Sigmoid colon (tissue), 7 donors: ENCODE measurements around the gene UNKL. TPM values are rescaled to one million over a fixed set of nuclear protein-coding genes. Genes with fewer than 3 reads are reported as not detected.

Source experiments
- DNase-seq: peaks from one replicate; pipeline ENCODE4 v3.0.0-alpha.2; 2019
- H3K27ac ChIP-seq, 4 donors: fragments of 200-600 bp; sonication (generic); one replicate each; pipeline ENCODE4 v1.5.1; 2016 to 2019; ENCODE audit warnings: mild to moderate bottlenecking in 1 of 4
- H3K27me3 ChIP-seq, 3 donors: fragments of 200-600 bp; sonication (generic); one replicate each; pipeline ENCODE4 v1.5.1; 2019; ENCODE audit warnings: mild to moderate bottlenecking in 1 of 3
- H3K36me3 ChIP-seq, 4 donors: fragments of 200-600 bp; sonication (generic); one replicate each; pipeline ENCODE4 v1.5.1; 2016 to 2019
- H3K4me1 ChIP-seq, 4 donors: fragments of 200-600 bp; sonication (generic); one replicate each; pipeline ENCODE4 v1.5.1; 2017 to 2019
- H3K4me3 ChIP-seq, 4 donors: fragments of 200-600 bp; sonication (generic); one replicate each; pipeline ENCODE4 v1.5.1; 2017 to 2019; ENCODE audit warnings: mild to moderate bottlenecking in 2 of 4, moderate library complexity in 1 of 4
- H3K9me3 ChIP-seq, 4 donors: fragments of 200-600 bp in 3 of 4; sonication (generic) in 3 of 4; one replicate each; pipeline versions ENCODE4 v1.5.1 to v1.6.1; 2013 to 2019
- CTCF ChIP-seq, 4 experiments: fragments of 450-650 bp in 3 of 4; fragments of 200-600 bp in 1 of 4; IDR thresholded peaks; one replicate each; pipeline ENCODE4 v1.5.1; 2016 to 2019; ENCODE audit warnings: antibody characterized with exemption in 4 of 4, mild to moderate bottlenecking in 3 of 4, moderate library complexity in 2 of 4
- EP300 ChIP-seq, 4 donors: sonication (generic); formaldehyde crosslinking; IDR thresholded peaks; one replicate each; pipeline ENCODE4 v1.6.1; 2017; ENCODE audit warnings: antibody characterized with exemption in 4 of 4
- POLR2A ChIP-seq, 2 donors: fragments of 450-650 bp; IDR thresholded peaks; one replicate each; pipeline ENCODE4 v1.6.1; 2016; ENCODE audit warnings: antibody characterized with exemption in 2 of 2, mild to moderate bottlenecking in 2 of 2, moderate library complexity in 2 of 2
- POLR2AphosphoS5 ChIP-seq, 4 donors: sonication (generic); formaldehyde crosslinking; IDR thresholded peaks; one replicate each; pipeline ENCODE4 v1.6.1; 2017; ENCODE audit warnings: antibody characterized with exemption in 4 of 4
- WGBS, 2 donors: extraction: QIAGEN DNeasy Blood & Tissue Kit; methylation state at CpG; one replicate each; pipeline ENCODE4 v1.1.7; 2013; 5-methylcytosine and 5-hydroxymethylcytosine counted together
- intact Hi-C: fragments of 100-400 bp; cut with DNase I; formaldehyde crosslinking; loops from one replicate; pipeline ENCODE4 v1.15.1; 2023
- polyA plus RNA-seq, 3 donors: library from polyadenylated mRNA; stranded (reverse); fragments of 200-250 nt; gene quantifications; one replicate each; pipeline ENCODE4 v1.2.3, GENCODE V29; 2013
- total RNA-seq, 4 donors: library from RNA; depleted of rRNA; stranded (reverse); fragments of >200 nt; gene quantifications; one replicate each; pipeline ENCODE4 v1.1.0, GENCODE V29; 2016
- donor health status: healthy with polysubstance abuse.
- donor health status: Bipolar disorder and iron deficiency.
- donor health status: healthy.

The UNKL gene
- total and polyA plus RNA-seq, 7 donors, result 2.1 to 29.1 (median 19.6) TPM

- H3K4me1 ChIP-seq, result peaks cover 0 to 29% (median 26%) of the 10 kb centered on the region in 4 donors
- no peaks in the 10 kb centered on the region for H3K36me3 ChIP-seq
- WGBS, 2 donors, result 55 to 75% methylated on average over 15 of the region's 15 CpGs
- no peak overlapping the region for H3K4me3 ChIP-seq
- intact Hi-C loops, result no loop called here
- H3K9me3 ChIP-seq, result no peaks in the 10 kb centered on the region
- peaks cover 33 to 53% (median 44%) of the 10 kb centered on the region in 3 donors for H3K27me3 ChIP-seq
- TF ChIP-seq POLR2A (IDR thresholded peaks at IDR 0.05), result no peak
- no peak for TF ChIP-seq POLR2AphosphoS5 (IDR thresholded peaks at IDR 0.05)
- TF ChIP-seq CTCF (IDR thresholded peaks at IDR 0.05), result no peak
- DNase-seq, result no peak
- no peak overlapping the region for H3K27ac ChIP-seq
Measured at GRCh38 chr16:1336619-1337018, 77.9 kb downstream of the UNKL start.

GRCh38 chr16:1335996-1336395, 78.5 kb downstream of the UNKL start:
- TF ChIP-seq POLR2AphosphoS5 (IDR thresholded peaks at IDR 0.05) (no peak), POLR2A (IDR thresholded peaks at IDR 0.05) (no peak), EP300 (IDR thresholded peaks at IDR 0.05) (no peak), CTCF (IDR thresholded peaks at IDR 0.05) (no peak)
- peaks cover 33 to 59% (median 49%) of the 10 kb centered on the region in 3 donors for H3K27me3 ChIP-seq
- DNase-seq, result no peak
- H3K4me1 ChIP-seq, result peaks cover 0 to 34% (median 26%) of the 10 kb centered on the region in 4 donors
- H3K4me3 ChIP-seq, result no peak overlapping the region
- 10 to 12% methylated on average over 12 of the region's 12 CpGs for WGBS, 2 donors
- no peak overlapping the region for H3K27ac ChIP-seq
- no peaks in the 10 kb centered on the region for H3K36me3 ChIP-seq
- no peaks in the 10 kb centered on the region for H3K9me3 ChIP-seq
- intact Hi-C loops, result no loop called here

- WGBS, 2 donors, result 19 to 36% methylated on average over 16 of the region's 16 CpGs
- Histone ChIP-seq H3K36me3 (no peaks in the 10 kb centered on the region), H3K9me3 (peaks cover 0 to 5% (median 0%) of the 10 kb centered on the region in 4 donors), H3K27ac (no peak overlapping the region), H3K27me3 (peaks cover 33 to 63% (median 51%) of the 10 kb centered on the region in 3 donors), H3K4me1 (peaks cover 0 to 34% (median 26%) of the 10 kb centered on the region in 4 donors), H3K4me3 (no peak overlapping the region)
- intact Hi-C loops, result no loop called here
- TF ChIP-seq POLR2A (IDR thresholded peaks at IDR 0.05) (no peak), POLR2AphosphoS5 (IDR thresholded peaks at IDR 0.05) (no peak), CTCF (IDR thresholded peaks at IDR 0.05) (no peak), EP300 (IDR thresholded peaks at IDR 0.05) (no peak)
- no peak for DNase-seq
Measured at GRCh38 chr16:1335211-1335971, 79.1 kb downstream of the UNKL start.

- Histone ChIP-seq H3K4me3 (no peak overlapping the region), H3K4me1 (peaks cover 0 to 34% (median 26%) of the 10 kb centered on the region in 4 donors), H3K9me3 (peaks cover 0 to 5% (median 0%) of the 10 kb centered on the region in 4 donors), H3K27me3 (peaks cover 33 to 63% (median 51%) of the 10 kb centered on the region in 3 donors), H3K36me3 (no peaks in the 10 kb centered on the region), H3K27ac (no peak overlapping the region)
- intact Hi-C loops, result no loop called here
- WGBS, 2 donors, result 32 to 34% methylated on average over 9 of the region's 9 CpGs
- TF ChIP-seq CTCF (IDR thresholded peaks at IDR 0.05) (no peak), EP300 (IDR thresholded peaks at IDR 0.05) (no peak), POLR2A (IDR thresholded peaks at IDR 0.05) (no peak), POLR2AphosphoS5 (IDR thresholded peaks at IDR 0.05) (no peak)
- no peak for DNase-seq
Measured at GRCh38 chr16:1334739-1335138, 79.8 kb downstream of the UNKL start.
